ENCODE data around the gene DLG2. TPM values are rescaled to one million over a fixed set of nuclear protein-coding genes. Genes with fewer than 3 reads are reported as not detected.
"Not testable (repeated sequence)": the region's sequence is repeated elsewhere in the genome, so short reads cannot be mapped to it uniquely, and the experiment has no call there.

Gene DLG2
- total and polyA plus RNA-seq, 12 donors, result 1.0 to 14.8 (median 7.4) TPM

DNA sequence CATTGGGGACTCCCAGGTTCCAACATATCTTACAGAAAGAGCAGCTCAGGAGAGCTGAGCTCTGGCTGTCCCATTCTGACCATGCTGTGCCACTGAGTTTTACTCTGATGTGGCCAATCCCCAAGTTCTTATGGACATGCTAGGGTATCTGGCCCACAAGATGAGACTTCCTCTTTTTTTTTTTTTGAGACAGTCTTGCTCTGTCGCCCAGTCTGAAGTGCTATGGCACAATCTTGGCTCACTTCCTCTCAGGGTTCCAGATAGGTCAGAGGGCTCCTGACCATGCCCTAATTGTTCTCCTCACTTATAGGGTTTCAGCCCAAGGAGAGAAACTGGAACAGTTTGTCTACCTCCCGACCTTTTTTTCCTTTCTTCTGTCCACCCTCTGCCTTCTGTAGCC is 2188.7 kb downstream of the DLG2 start:
- peak in 1 of 8 donors; percentile 18 for ATAC-seq
- Histone ChIP-seq H3K4me1 (no peaks in the 10 kb centered on the region), H3K27me3 (no peaks in the 10 kb centered on the region), H3K27ac (no peak overlapping the region), H3K36me3 (no peaks in the 10 kb centered on the region), H3K4me3 (no peak overlapping the region), H3K9me3 (no peaks in the 10 kb centered on the region)
- TF ChIP-seq, protein P1, sequence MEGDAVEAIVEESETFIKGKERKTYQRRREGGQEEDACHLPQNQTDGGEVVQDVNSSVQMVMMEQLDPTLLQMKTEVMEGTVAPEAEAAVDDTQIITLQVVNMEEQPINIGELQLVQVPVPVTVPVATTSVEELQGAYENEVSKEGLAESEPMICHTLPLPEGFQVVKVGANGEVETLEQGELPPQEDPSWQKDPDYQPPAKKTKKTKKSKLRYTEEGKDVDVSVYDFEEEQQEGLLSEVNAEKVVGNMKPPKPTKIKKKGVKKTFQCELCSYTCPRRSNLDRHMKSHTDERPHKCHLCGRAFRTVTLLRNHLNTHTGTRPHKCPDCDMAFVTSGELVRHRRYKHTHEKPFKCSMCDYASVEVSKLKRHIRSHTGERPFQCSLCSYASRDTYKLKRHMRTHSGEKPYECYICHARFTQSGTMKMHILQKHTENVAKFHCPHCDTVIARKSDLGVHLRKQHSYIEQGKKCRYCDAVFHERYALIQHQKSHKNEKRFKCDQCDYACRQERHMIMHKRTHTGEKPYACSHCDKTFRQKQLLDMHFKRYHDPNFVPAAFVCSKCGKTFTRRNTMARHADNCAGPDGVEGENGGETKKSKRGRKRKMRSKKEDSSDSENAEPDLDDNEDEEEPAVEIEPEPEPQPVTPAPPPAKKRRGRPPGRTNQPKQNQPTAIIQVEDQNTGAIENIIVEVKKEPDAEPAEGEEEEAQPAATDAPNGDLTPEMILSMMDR (IDR thresholded peaks at IDR 0.05), result no peak
- WGBS, 2 donors, result 55 to 85% methylated on average over 2 of the region's 2 CpGs
- intact Hi-C loops (cut with DNase I), result no loop called here
- no peak for DNase-seq

DNA sequence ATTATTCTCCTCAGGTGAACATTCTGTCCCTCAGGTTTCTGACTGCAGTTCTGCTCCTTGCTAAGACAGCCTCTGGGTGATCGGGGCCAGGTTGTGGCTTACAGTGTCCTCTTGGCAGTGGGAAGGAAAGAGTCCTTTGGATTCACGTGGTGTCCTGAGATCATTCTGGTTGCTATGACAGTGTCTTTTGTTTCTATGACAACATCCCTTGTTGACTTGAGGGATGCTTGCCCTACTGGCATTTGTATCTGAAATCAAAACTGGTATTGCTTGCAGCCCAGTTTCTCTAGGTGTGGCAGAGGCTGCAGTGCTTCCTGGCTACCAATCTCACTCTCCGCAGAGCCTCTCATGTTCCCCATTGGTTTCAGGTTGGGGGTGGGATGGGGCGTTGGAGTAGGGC is 2189.2 kb downstream of the DLG2 start:
- 75 to 83% methylated on average over 4 of the region's 4 CpGs for WGBS, 2 donors
- no peak for DNase-seq
- intact Hi-C loops (cut with DNase I), result no loop called here

DNA sequence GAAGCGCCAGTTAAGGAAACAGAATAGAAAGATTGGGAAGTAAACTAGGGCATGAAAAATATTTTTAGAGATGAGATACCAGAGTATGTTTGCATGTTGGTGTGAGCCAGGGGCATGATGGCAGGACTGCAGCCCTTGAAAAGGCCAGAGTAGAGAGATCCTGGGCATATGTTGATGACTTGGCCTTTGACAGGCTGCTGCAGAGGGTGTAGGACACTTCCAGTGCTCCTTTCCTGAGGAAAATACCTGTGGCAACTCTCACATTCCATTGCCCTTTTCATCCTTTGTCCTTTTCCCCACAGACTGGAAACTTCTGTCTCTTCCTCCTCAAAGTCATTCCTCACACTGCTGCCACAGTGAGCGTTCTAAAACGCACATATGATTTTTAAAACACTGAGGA is 2190.3 kb downstream of the DLG2 start:
- Histone ChIP-seq H3K4me3 (no peak overlapping the region), H3K36me3 (no peaks in the 10 kb centered on the region), H3K27me3 (no peaks in the 10 kb centered on the region), H3K4me1 (no peaks in the 10 kb centered on the region), H3K27ac (no peak overlapping the region), H3K9me3 (no peaks in the 10 kb centered on the region)
- no peak for DNase-seq
- intact Hi-C loops (cut with DNase I), result no loop called here
- WGBS, 2 donors, result 89 to 95% methylated on average over 3 of the region's 3 CpGs
- no peak for ATAC-seq
- TF ChIP-seq, protein P1 (IDR thresholded peaks at IDR 0.05), result no peak

More for the DNA sequence above, 2189.2 kb downstream of the DLG2 start:
- Histone ChIP-seq H3K27me3 (no peaks in the 10 kb centered on the region), H3K27ac (no peak overlapping the region), H3K36me3 (no peaks in the 10 kb centered on the region), H3K4me1 (no peaks in the 10 kb centered on the region), H3K9me3 (no peaks in the 10 kb centered on the region), H3K4me3 (no peak overlapping the region)
- ATAC-seq, result no peak
- TF ChIP-seq, protein P1 (IDR thresholded peaks at IDR 0.05), result no peak

DNA sequence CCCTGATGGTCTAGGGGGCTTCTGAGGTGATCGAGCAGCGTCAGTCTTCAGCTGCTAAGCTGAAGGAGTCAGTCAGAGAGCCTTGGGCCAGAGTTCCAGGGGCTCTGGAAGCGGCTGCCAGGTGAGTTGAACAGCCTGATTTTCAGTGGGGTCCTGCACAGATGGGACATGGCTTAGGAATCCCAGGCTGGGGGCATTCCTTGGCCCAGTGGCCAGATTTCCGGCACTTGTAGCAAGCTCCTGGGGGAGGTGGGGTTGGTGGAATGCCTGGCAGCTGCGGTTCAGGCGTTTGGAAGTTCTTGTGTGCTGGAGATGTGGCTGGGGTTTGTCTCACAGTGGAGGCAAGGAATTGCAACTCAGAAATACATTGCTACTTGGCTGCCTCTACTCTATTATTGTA is 2192.3 kb downstream of the DLG2 start:
- DNase-seq; H3K36me3 ChIP-seq; H3K4me1 ChIP-seq; ATAC-seq; H3K27ac ChIP-seq; intact Hi-C loops (cut with DNase I); H3K9me3 ChIP-seq; H3K4me3 ChIP-seq; H3K27me3 ChIP-seq: not testable (repeated sequence)
- WGBS, 2 donors, result 63 to 64% methylated on average over 6 of the region's 6 CpGs

DNA sequence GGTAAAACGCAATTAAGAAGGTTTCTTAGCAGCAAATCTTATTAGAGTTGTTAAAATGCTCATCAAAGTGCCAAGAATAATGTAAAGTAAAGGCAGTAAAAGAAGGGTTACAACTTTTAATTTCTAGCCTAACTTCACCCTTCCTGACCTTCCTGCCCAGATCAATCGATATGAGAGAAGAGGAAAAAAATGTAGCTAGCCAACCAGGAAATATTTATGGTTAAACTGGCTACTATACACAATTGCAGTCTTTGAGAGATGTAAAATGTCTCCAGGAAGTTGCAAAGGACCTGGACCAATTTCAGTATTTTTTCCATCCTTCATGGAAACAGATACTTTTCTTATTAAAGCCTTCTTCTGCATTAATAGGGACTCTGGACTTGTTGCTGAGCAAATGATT is 2199.2 kb downstream of the DLG2 start:
- H3K27me3 ChIP-seq, result no peaks in the 10 kb centered on the region
- intact Hi-C loops (cut with DNase I), result no loop called here
- no peaks in the 10 kb centered on the region for H3K36me3 ChIP-seq
- H3K27ac ChIP-seq, result no peak overlapping the region
- no peak for DNase-seq
- H3K4me3 ChIP-seq, result no peak overlapping the region
- H3K4me1 ChIP-seq, result no peaks in the 10 kb centered on the region
- WGBS, 2 donors, result 62 to 79% methylated on average over 2 of the region's 2 CpGs
- H3K9me3 ChIP-seq, result peaks cover 0 to 4% (median 0%) of the 10 kb centered on the region in 11 donors
- no peak for ATAC-seq
- TF ChIP-seq, protein P1 (IDR thresholded peaks at IDR 0.05), result no peak

All from heart right ventricle (tissue), 16 donors.